Brain microvascular endothelial cell (primary cell): Measurements from ENCODE around the gene GLRX2.

Experiments
- DNase-seq: peaks from one replicate; pipeline ENCODE4 v3.0.0-alpha.2; 2020
- H3K27ac ChIP-seq: fragments of 250-450 bp; sonication (Bioruptor Pico); 2 replicates; pipeline ENCODE4 v1.5.1; 2020; ENCODE audit warnings: mild to moderate bottlenecking, moderate library complexity
- H3K27me3 ChIP-seq: fragments of 250-450 bp; sonication (Bioruptor Pico); replicated peaks from 2 replicates; pipeline ENCODE4 v1.5.1; 2020; ENCODE audit warnings: mild to moderate bottlenecking
- H3K36me3 ChIP-seq: fragments of 250-450 bp; sonication (Bioruptor Pico); replicated peaks from 2 replicates; pipeline ENCODE4 v1.5.1; 2020; ENCODE audit warnings: mild to moderate bottlenecking
- H3K4me3 ChIP-seq: 2 replicates; pipeline ENCODE4 v1.5.1; 2011; ENCODE audit warnings: low read depth, mild to moderate bottlenecking, control low read depth, low read length, moderate library complexity
- in situ Hi-C: cut with HindIII; loops from 2 replicates; pipeline ENCODE4 v1.10.0; 2017; ENCODE audit warnings: low sequenced_read_pairs, low pct_ligation_motif_present
- TF ChIP-seq, protein P1 (sequence below): IDR thresholded peaks from 2 replicates; pipeline ENCODE4 v1.5.1; 2011; ENCODE audit warnings: low read depth, mild to moderate bottlenecking, moderate library complexity, low read length, control low read depth, inconsistent platforms; ENCODE audit errors: missing control alignments

GLRX2 gene

DNA sequence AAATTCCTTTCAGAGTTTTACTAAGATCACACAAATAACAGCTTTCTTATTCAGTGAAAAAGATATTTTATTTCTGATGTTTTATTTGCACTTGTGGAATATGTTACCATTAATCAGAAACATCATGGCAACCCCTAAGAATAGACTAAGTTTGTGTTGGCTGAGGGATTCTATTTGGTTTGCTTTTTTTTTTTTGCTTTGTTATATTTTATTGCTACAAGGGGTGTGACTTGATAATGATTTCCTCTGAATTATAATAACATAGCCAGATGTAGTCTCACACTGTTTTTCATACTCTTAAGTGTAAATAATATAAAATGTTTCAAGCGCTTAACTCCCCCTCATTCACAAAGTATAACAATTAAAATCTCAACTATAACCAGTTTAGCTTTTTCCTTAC, 20.0 kb downstream of the GLRX2 start:
- Histone ChIP-seq H3K4me3 (no peak overlapping the region), H3K36me3 (peaks cover 23% of the 10 kb centered on the region), H3K27ac (no peak overlapping the region), H3K27me3 (no peaks in the 10 kb centered on the region)
- DNase-seq = no peak
- TF ChIP-seq, protein P1, sequence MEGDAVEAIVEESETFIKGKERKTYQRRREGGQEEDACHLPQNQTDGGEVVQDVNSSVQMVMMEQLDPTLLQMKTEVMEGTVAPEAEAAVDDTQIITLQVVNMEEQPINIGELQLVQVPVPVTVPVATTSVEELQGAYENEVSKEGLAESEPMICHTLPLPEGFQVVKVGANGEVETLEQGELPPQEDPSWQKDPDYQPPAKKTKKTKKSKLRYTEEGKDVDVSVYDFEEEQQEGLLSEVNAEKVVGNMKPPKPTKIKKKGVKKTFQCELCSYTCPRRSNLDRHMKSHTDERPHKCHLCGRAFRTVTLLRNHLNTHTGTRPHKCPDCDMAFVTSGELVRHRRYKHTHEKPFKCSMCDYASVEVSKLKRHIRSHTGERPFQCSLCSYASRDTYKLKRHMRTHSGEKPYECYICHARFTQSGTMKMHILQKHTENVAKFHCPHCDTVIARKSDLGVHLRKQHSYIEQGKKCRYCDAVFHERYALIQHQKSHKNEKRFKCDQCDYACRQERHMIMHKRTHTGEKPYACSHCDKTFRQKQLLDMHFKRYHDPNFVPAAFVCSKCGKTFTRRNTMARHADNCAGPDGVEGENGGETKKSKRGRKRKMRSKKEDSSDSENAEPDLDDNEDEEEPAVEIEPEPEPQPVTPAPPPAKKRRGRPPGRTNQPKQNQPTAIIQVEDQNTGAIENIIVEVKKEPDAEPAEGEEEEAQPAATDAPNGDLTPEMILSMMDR = no peak
- in situ Hi-C loops = no loop called here

- Histone ChIP-seq H3K4me3 (no peak overlapping the region), H3K36me3 (peaks cover 34% of the 10 kb centered on the region), H3K27ac (no peak overlapping the region), H3K27me3 (no peaks in the 10 kb centered on the region)
- no peak for DNase-seq
- in situ Hi-C loops = no loop called here
- TF ChIP-seq, protein P1 = no peak
Observed at GRCh38 chr1:193083365-193084088, 21.7 kb downstream of the GLRX2 start.

DNA sequence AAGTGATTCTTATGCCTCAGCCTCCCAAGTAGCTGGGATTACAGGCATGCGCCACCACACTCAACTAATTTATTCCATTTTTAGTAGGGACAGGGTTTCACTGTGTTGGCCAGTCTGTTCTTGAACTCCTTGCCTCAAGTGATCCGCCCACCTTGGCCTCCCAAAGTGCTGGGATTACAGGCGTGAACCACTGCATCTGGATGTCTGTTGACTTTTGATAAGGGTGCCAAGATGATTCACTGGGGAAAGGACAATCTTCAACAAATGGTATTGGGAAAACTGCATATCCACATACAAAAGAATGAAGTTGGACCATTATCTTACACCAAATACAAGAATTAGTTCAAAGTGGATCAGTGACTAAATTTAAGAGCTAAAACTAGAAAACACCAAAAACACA, 26.0 kb downstream of the GLRX2 start:
- no peaks in the 10 kb centered on the region for H3K27me3 ChIP-seq
- H3K27ac ChIP-seq = no peak overlapping the region
- no peak overlapping the region for H3K4me3 ChIP-seq
- TF ChIP-seq, protein P1 = no peak
- in situ Hi-C loops = no loop called here
- peaks cover 43% of the 10 kb centered on the region for H3K36me3 ChIP-seq
- peak; percentile 37 for DNase-seq

- peaks cover 32% of the 10 kb centered on the region for H3K36me3 ChIP-seq
- DNase-seq = no peak
- TF ChIP-seq, protein P1 = no peak
- H3K27me3 ChIP-seq = no peaks in the 10 kb centered on the region
- peak overlapping the region; percentile 58 for H3K27ac ChIP-seq
- H3K4me3 ChIP-seq = no peak overlapping the region
- in situ Hi-C loops = no loop called here
Observed at GRCh38 chr1:193077991-193078390, 27.2 kb downstream of the GLRX2 start.

- Histone ChIP-seq H3K27ac (peak overlapping the region; percentile 28), H3K4me3 (no peak overlapping the region), H3K36me3 (peaks cover 8% of the 10 kb centered on the region), H3K27me3 (no peaks in the 10 kb centered on the region)
- DNase-seq = peak; percentile 50
- in situ Hi-C loops = no loop called here
- TF ChIP-seq, protein P1 = no peak
Observed at GRCh38 chr1:193070942-193071341, 34.3 kb downstream of the GLRX2 start.

DNA sequence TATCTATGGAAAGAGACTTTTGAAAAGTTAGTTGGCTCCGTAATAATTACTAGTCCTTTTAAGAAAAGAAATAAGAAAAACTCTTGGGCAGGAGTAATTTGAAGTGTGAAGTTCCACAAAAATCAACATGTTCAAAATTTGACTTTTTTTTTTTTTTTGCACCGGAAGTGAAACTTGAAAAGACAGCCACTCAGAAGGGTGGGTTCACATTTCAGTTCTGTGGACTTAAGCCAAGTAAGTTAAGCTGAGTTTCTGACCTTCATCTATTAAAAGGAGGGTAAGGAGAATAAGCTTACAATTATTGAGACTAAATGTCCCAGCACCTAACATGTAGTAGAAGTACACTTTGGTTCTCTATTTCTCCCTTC, 34.8 kb downstream of the GLRX2 start:
- TF ChIP-seq, protein P1 = no peak
- no peak for DNase-seq
- Histone ChIP-seq H3K27ac (no peak overlapping the region), H3K4me3 (no peak overlapping the region), H3K36me3 (peaks cover 8% of the 10 kb centered on the region), H3K27me3 (no peaks in the 10 kb centered on the region)
- in situ Hi-C loops = no loop called here
